Activated naive CD4-positive, alpha-beta T cell treated with anti-CD3 and anti-CD28 coated beads, Interleukin-2, amount 50 U/mL, for 72 hours (primary cell): ENCODE results near the gene EYS. TPM values are rescaled to one million over a fixed set of nuclear protein-coding genes. Genes with fewer than 3 reads are reported as not detected.

Experiments
- ATAC-seq, 2 donors: fragments of 150-1000 bp; cut with Tn5 transposase; 2 replicates each; pipeline ENCODE4 v1.10.0; 2021; ENCODE audit warnings: mild to moderate bottlenecking in 2 of 2, moderate library complexity in 2 of 2
- DNase-seq, 2 donors: peaks; one replicate each; pipeline ENCODE4 v3.0.0; 2021 to 2022; ENCODE audit warnings: low spot score in 2 of 2
- H3K27ac Mint-ChIP-seq, 2 donors: one replicate each; pipeline ENCODE4 v1.8.0; 2022; ENCODE audit warnings: mild to moderate bottlenecking in 2 of 2, mixed read lengths in 2 of 2
- H3K36me3 Mint-ChIP-seq, 2 donors: one replicate each; pipeline ENCODE4 v1.8.0; 2022; ENCODE audit warnings: mixed read lengths in 2 of 2
- H3K9me3 Mint-ChIP-seq, 2 donors: one replicate each; pipeline ENCODE4 v1.8.0; 2022; ENCODE audit warnings: mixed read lengths in 2 of 2
- total RNA-seq, 2 donors: library from RNA; stranded (reverse); gene quantifications; one replicate each; pipeline ENCODE4 v1.2.3, GENCODE V29; 2022

The EYS gene
- total RNA-seq, 2 donors from 2014 or later: not detected

GRCh38 chr6:64847396-64847795, 859.6 kb downstream of the EYS start:
- ATAC-seq: no peak
- no peak for DNase-seq
- no peak overlapping the region for H3K27ac Mint-ChIP-seq

GRCh38 chr6:64838726-64839125, 868.3 kb downstream of the EYS start:
- Mint-ChIP-seq H3K27ac (no peak overlapping the region), H3K9me3 (peaks cover 5 to 15% of the 10 kb centered on the region in 2 donors), H3K36me3 (no peaks in the 10 kb centered on the region)
- ATAC-seq (no peak), DNase-seq (no peak)

More at GRCh38 chr6:64847396-64847795, 859.6 kb downstream of the EYS start:
- Mint-ChIP-seq H3K9me3 (peaks cover 24 to 36% of the 10 kb centered on the region in 2 donors), H3K36me3 (no peaks in the 10 kb centered on the region)

GRCh38 chr6:64831680-64832079, 875.3 kb downstream of the EYS start:
- Mint-ChIP-seq H3K27ac (no peak overlapping the region), H3K36me3 (no peaks in the 10 kb centered on the region), H3K9me3 (peaks cover 18% of the 10 kb centered on the region in 2 donors)
- no peak for ATAC-seq
- DNase-seq: no peak

- H3K9me3 Mint-ChIP-seq: peaks cover 4 to 13% of the 10 kb centered on the region in 2 donors
- no peak for ATAC-seq
- no peaks in the 10 kb centered on the region for H3K36me3 Mint-ChIP-seq
- H3K27ac Mint-ChIP-seq: no peak overlapping the region
- no peak for DNase-seq
These were observed 889.5 kb downstream of the EYS start for GRCh38 chr6:64817525-64817924.

- ATAC-seq (no peak), DNase-seq (no peak)
- Mint-ChIP-seq H3K9me3 (peaks cover 4 to 13% of the 10 kb centered on the region in 2 donors), H3K36me3 (no peaks in the 10 kb centered on the region), H3K27ac (no peak overlapping the region)
These were observed 891.3 kb downstream of the EYS start for GRCh38 chr6:64815718-64816117.

- DNase-seq (no peak), ATAC-seq (no peak)
- H3K27ac Mint-ChIP-seq: no peak overlapping the region
- peaks cover 0 to 3% of the 10 kb centered on the region in 2 donors for H3K9me3 Mint-ChIP-seq
- no peaks in the 10 kb centered on the region for H3K36me3 Mint-ChIP-seq
These were observed 894.9 kb downstream of the EYS start for GRCh38 chr6:64812138-64812537.

GRCh38 chr6:64811119-64811518, 895.9 kb downstream of the EYS start:
- no peaks in the 10 kb centered on the region for H3K36me3 Mint-ChIP-seq
- no peak for DNase-seq
- ATAC-seq: no peak
- no peak overlapping the region for H3K27ac Mint-ChIP-seq
- H3K9me3 Mint-ChIP-seq: no peaks in the 10 kb centered on the region

- ATAC-seq (no peak), DNase-seq (no peak)
- no peak overlapping the region for H3K27ac Mint-ChIP-seq
- H3K36me3 Mint-ChIP-seq: no peaks in the 10 kb centered on the region
- H3K9me3 Mint-ChIP-seq: no peaks in the 10 kb centered on the region
These were observed 899.2 kb downstream of the EYS start for GRCh38 chr6:64807785-64808184.

GRCh38 chr6:64803470-64804166, 903.4 kb downstream of the EYS start:
- no peak for DNase-seq
- H3K9me3 Mint-ChIP-seq: peaks cover 0 to 6% of the 10 kb centered on the region in 2 donors
- H3K27ac Mint-ChIP-seq: no peak overlapping the region
- H3K36me3 Mint-ChIP-seq: no peaks in the 10 kb centered on the region
- ATAC-seq: no peak

GRCh38 chr6:64792534-64792933, 914.5 kb downstream of the EYS start:
- H3K27ac Mint-ChIP-seq: no peak overlapping the region

GRCh38 chr6:64789476-64789875, 917.5 kb downstream of the EYS start:
- DNase-seq: no peak
- Mint-ChIP-seq H3K27ac (no peak overlapping the region), H3K9me3 (peaks cover 0 to 17% of the 10 kb centered on the region in 2 donors), H3K36me3 (no peaks in the 10 kb centered on the region)
- ATAC-seq: no peak

More at GRCh38 chr6:64792534-64792933, 914.5 kb downstream of the EYS start:
- H3K9me3 Mint-ChIP-seq: peaks cover 4 to 22% of the 10 kb centered on the region in 2 donors
- ATAC-seq (no peak), DNase-seq (no peak)
- H3K36me3 Mint-ChIP-seq: no peaks in the 10 kb centered on the region

- Mint-ChIP-seq H3K27ac (no peak overlapping the region), H3K9me3 (peaks cover 0 to 17% of the 10 kb centered on the region in 2 donors), H3K36me3 (no peaks in the 10 kb centered on the region)
- ATAC-seq (no peak), DNase-seq (no peak)
These were observed 920.3 kb downstream of the EYS start for GRCh38 chr6:64786736-64787135.

GRCh38 chr6:64782877-64783276, 924.1 kb downstream of the EYS start:
- Mint-ChIP-seq H3K9me3 (peaks cover 12 to 19% of the 10 kb centered on the region in 2 donors), H3K36me3 (peaks cover 0 to 5% of the 10 kb centered on the region in 2 donors), H3K27ac (no peak overlapping the region)
- ATAC-seq: no peak
- DNase-seq: no peak

- Mint-ChIP-seq H3K27ac (no peak overlapping the region), H3K36me3 (peaks cover 0 to 5% of the 10 kb centered on the region in 2 donors), H3K9me3 (peaks cover 21% of the 10 kb centered on the region in 2 donors)
- ATAC-seq (no peak), DNase-seq (no peak)
These were observed 928.9 kb downstream of the EYS start for GRCh38 chr6:64777941-64778785.

- Mint-ChIP-seq H3K9me3 (peaks cover 27 to 32% of the 10 kb centered on the region in 2 donors), H3K27ac (no peak overlapping the region), H3K36me3 (peaks cover 0 to 5% of the 10 kb centered on the region in 2 donors)
- DNase-seq (no peak), ATAC-seq (no peak)
These were observed 930.7 kb downstream of the EYS start for GRCh38 chr6:64776359-64776758.

- Mint-ChIP-seq H3K9me3 (peaks cover 26 to 32% of the 10 kb centered on the region in 2 donors), H3K27ac (no peak overlapping the region), H3K36me3 (peaks cover 0 to 5% of the 10 kb centered on the region in 2 donors)
- ATAC-seq (no peak), DNase-seq (no peak)
These were observed 932.1 kb downstream of the EYS start for GRCh38 chr6:64774881-64775280.

GRCh38 chr6:64750910-64751309, 956.1 kb downstream of the EYS start:
- Mint-ChIP-seq H3K36me3 (peaks cover 0 to 6% of the 10 kb centered on the region in 2 donors), H3K27ac (no peak overlapping the region), H3K9me3 (peaks cover 23 to 25% of the 10 kb centered on the region in 2 donors)
- DNase-seq (no peak), ATAC-seq (no peak)
